Choroid plexus epithelial cell (primary cell): ENCODE results near the gene DOCK2.

ENCODE experiments used
- DNase-seq: peaks from one replicate; pipeline ENCODE4 v3.0.0-alpha.2; 2010; ENCODE audit warnings: low read depth
- H3K4me3 ChIP-seq: 2 replicates; pipeline ENCODE4 v1.5.1; 2011; ENCODE audit warnings: low read depth, mild to moderate bottlenecking, control low read depth, low read length, moderate library complexity
- TF ChIP-seq, protein P1 (sequence below): conservative IDR thresholded peaks from 2 replicates; pipeline ENCODE4 v1.5.1; 2011; ENCODE audit warnings: low read depth, mild to moderate bottlenecking, control low read depth, inconsistent platforms, low read length, moderate library complexity

The DOCK2 gene

DNA sequence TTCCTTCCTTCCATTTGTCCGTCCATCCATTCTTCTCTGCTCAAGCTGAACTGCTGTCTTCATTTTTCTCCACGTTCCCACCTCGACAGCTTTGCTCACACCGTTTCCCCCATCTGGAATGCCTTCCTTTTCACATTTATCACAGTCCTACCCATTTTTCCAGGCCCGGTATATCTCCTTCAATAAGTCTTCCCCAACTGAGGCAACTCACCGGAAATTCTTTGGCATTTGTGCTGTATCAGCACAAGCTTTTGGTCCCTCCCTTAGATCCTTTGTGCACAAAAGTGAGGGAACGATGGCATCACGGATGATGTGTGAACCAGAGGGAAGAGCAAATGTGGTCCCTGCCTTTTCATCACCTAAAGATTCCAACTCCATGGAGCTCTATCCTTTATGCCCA, 388.8 kb downstream of the DOCK2 start:
- DNase-seq = no peak
- no peak overlapping the region for H3K4me3 ChIP-seq
- TF ChIP-seq, protein P1, sequence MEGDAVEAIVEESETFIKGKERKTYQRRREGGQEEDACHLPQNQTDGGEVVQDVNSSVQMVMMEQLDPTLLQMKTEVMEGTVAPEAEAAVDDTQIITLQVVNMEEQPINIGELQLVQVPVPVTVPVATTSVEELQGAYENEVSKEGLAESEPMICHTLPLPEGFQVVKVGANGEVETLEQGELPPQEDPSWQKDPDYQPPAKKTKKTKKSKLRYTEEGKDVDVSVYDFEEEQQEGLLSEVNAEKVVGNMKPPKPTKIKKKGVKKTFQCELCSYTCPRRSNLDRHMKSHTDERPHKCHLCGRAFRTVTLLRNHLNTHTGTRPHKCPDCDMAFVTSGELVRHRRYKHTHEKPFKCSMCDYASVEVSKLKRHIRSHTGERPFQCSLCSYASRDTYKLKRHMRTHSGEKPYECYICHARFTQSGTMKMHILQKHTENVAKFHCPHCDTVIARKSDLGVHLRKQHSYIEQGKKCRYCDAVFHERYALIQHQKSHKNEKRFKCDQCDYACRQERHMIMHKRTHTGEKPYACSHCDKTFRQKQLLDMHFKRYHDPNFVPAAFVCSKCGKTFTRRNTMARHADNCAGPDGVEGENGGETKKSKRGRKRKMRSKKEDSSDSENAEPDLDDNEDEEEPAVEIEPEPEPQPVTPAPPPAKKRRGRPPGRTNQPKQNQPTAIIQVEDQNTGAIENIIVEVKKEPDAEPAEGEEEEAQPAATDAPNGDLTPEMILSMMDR = no peak

- TF ChIP-seq, protein P1 = no peak
- no peak overlapping the region for H3K4me3 ChIP-seq
- DNase-seq = peak; percentile 8
These were observed 391.0 kb downstream of the DOCK2 start for GRCh38 chr5:170028124-170028523.

DNA sequence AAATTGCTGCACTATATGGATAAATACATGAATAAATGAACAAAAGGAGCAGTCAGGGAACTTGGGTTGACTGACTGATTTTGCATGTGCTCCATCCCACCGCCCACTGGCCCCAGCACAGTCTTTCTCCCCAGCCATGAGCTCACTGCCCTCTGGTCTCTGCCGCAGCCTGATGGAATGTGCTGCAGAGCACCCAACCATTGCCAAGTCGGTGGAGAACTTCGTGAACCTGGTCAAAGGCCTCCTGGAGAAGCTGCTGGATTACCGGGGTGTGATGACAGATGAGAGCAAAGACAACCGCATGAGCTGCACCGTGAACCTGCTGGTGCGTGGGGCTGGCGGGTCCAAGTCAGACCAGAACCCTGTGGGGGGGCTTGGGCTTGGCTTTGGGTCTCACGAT, 397.2 kb downstream of the DOCK2 start:
- no peak overlapping the region for H3K4me3 ChIP-seq
- TF ChIP-seq, protein P1 = no peak
- no peak for DNase-seq

- no peak for DNase-seq
- TF ChIP-seq, protein P1 = no peak
- no peak overlapping the region for H3K4me3 ChIP-seq
These were observed 401.2 kb downstream of the DOCK2 start for GRCh38 chr5:170038241-170038640.

- DNase-seq = no peak
- H3K4me3 ChIP-seq = no peak overlapping the region
- TF ChIP-seq, protein P1 = no peak
These were observed 402.8 kb downstream of the DOCK2 start for GRCh38 chr5:170039830-170040229.

DNA sequence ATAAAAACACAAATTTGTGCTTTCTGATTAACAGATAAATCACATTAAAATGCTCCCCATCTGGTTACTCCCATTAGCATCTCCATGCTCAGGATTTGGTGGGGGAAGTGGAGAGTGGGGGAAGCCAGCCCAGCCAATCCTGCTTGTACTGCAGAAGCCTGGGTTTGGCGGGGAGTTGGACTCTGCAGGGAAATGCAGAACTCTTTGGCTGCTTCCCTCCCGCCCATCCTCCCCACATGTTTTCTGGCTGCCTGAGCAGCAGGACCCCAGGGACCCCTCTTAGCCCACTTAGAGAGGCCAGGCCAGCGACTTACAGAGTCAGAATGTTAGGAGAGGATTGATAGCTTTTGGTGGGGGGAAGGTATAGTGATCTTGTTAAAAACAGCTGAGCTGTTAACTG, 409.2 kb downstream of the DOCK2 start:
- no peak for DNase-seq
- no peak overlapping the region for H3K4me3 ChIP-seq
- TF ChIP-seq, protein P1 = no peak

- TF ChIP-seq, protein P1 = no peak
These were observed 412.6 kb downstream of the DOCK2 start for GRCh38 chr5:170049713-170050112.

More at GRCh38 chr5:170049713-170050112, 412.6 kb downstream of the DOCK2 start:
- no peak for DNase-seq
- no peak overlapping the region for H3K4me3 ChIP-seq
